OCI-LY1 (cell line): Measurements from ENCODE around the gene C3orf33.

Source experiments
- CTCF ChIP-seq: fragments of 200-600 bp; sonication (generic), shearing (Covaris generic); IDR thresholded peaks from 2 replicates; pipeline ENCODE4 v1.5.1; 2017; ENCODE audit warnings: mild to moderate bottlenecking, antibody characterized with exemption, low read length, moderate library complexity, mixed read lengths
- EZH2 ChIP-seq: fragments of 200-600 bp; sonication (generic), shearing (Covaris generic); IDR thresholded peaks from 2 replicates; pipeline ENCODE4 v1.8.0; 2017; ENCODE audit warnings: borderline replicate concordance, mixed run types, mild to moderate bottlenecking, antibody characterized with exemption, low read length, moderate library complexity, mixed read lengths

DNA sequence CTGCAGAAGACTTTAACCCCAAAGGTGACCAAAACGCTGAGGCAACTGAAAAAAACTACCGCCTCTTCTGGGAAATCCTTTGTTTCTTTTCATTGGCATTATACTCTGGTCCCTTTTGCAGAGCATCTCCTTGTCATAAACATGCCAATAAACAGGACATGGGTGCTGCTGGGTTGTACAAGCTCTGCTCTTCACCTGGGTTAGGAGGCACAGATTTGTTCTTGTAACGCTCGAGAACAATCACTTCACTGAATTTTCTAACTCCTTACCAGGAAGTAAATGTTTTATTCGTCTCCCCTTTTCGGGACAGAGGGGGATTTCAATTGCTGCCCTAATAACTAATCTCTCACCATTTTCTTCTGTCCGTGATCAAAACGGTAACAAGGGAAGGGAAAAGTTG is 62.5 kb downstream of the C3orf33 start:
- TF ChIP-seq CTCF (no peak), EZH2 (no peak)
